ENCODE measurements around the gene HLA-DOA.

- TF ChIP-seq CTCF (IDR thresholded peaks at IDR 0.05; ENCODE audit: poor library complexity) (peak; percentile 31), EZH2 (IDR thresholded peaks at IDR 0.05; ENCODE audit: borderline replicate concordance) (no peak), EZH2phosphoT487 (IDR thresholded peaks at IDR 0.05; ENCODE audit: low read depth, severe bottlenecking, unreplicated experiment) (no peak)
Observed at GRCh38 chr6:32969685-32970412, 39.5 kb downstream of the HLA-DOA start.

Data from hepatocyte (in vitro differentiated cells).